ENCODE measurements around the gene TRPC4AP. TPM values are rescaled to one million over a fixed set of nuclear protein-coding genes. Genes with fewer than 3 reads are reported as not detected.
A peak's percentile ranks its signal among the peaks of the same experiment; 100 is the strongest.

Gene TRPC4AP
- total RNA-seq, 1 donor from 2014 or later, result 102 TPM

GRCh38 chr20:34953960-34954359 lies 138.6 kb downstream of the TRPC4AP start:
- Mint-ChIP-seq H3K4me3 (peak overlapping the region; percentile 49), H3K9me3 (peaks cover 4% of the 10 kb centered on the region), H3K27me3 (peaks cover 4% of the 10 kb centered on the region), H3K4me1 (ENCODE audit: unreplicated experiment) (peaks cover 46% of the 10 kb centered on the region), H3K36me3 (no peaks in the 10 kb centered on the region), H3K27ac (no peak overlapping the region)
- TF ChIP-seq CTCF (conservative IDR thresholded peaks at IDR 0.05), result no peak
- no peak for DNase-seq (ENCODE audit: extremely low spot score, unreplicated experiment)

- Mint-ChIP-seq H3K27ac (peak overlapping the region; percentile 85), H3K9me3 (peaks cover 4% of the 10 kb centered on the region), H3K4me3 (peak overlapping the region; percentile 73), H3K27me3 (peaks cover 4% of the 10 kb centered on the region), H3K36me3 (no peaks in the 10 kb centered on the region), H3K4me1 (ENCODE audit: unreplicated experiment) (peaks cover 46% of the 10 kb centered on the region)
- TF ChIP-seq CTCF (conservative IDR thresholded peaks at IDR 0.05), result no peak
- no peak for DNase-seq (ENCODE audit: extremely low spot score, unreplicated experiment)
These were observed 139.9 kb downstream of the TRPC4AP start for GRCh38 chr20:34952671-34953070.

Small RNA genes lying within 50 kb of the gene (microRNA-seq; reads per million reads assigned to microRNA genes)
- not detected for gene MIR499A
- gene MIR499B, result not detected

Other genes starting within 250 kb of the TRPC4AP start
- 34.3 and 62.7 TPM in 2 replicates for gene GGT7, start 220.0 kb downstream of the TRPC4AP start, total RNA-seq (ENCODE audit: low replicate concordance)
- 59.2 and 76.3 TPM in 2 replicates for gene ACSS2, start 216.2 kb downstream of the TRPC4AP start, total RNA-seq (ENCODE audit: low replicate concordance)
- 43.3 and 66.4 TPM in 2 replicates for gene GSS, start 137.0 kb downstream of the TRPC4AP start, total RNA-seq (ENCODE audit: low replicate concordance)
- 0.50 and 1.2 TPM in 2 replicates for gene MYH7B, start 136.9 kb downstream of the TRPC4AP start, total RNA-seq (ENCODE audit: low replicate concordance)
- gene EDEM2, start 54.5 kb upstream of the TRPC4AP start, total RNA-seq (ENCODE audit: low replicate concordance), result 27.3 and 33.1 TPM in 2 replicates
- gene PROCR, start 79.3 kb upstream of the TRPC4AP start, total RNA-seq (ENCODE audit: low replicate concordance), result 0.76 and 5.8 TPM in 2 replicates
- 2.2 and 2.6 TPM in 2 replicates for gene MMP24, start 133.9 kb upstream of the TRPC4AP start, total RNA-seq (ENCODE audit: low replicate concordance)
- gene MMP24OS, start 185.3 kb upstream of the TRPC4AP start, total RNA-seq (ENCODE audit: low replicate concordance), result 63.1 and 77.1 TPM in 2 replicates
- 124 and 185 TPM in 2 replicates for gene EIF6, start 192.0 kb upstream of the TRPC4AP start, total RNA-seq (ENCODE audit: low replicate concordance)
- not detected in 2 replicates for gene FAM83C, start 199.6 kb upstream of the TRPC4AP start, total RNA-seq (ENCODE audit: low replicate concordance)